K562 (cell line): ENCODE results near the gene MRPL58. TPM values are rescaled to one million over a fixed set of nuclear protein-coding genes. Genes with fewer than 3 reads are reported as not detected.

Source experiments
- ATAC-seq: fragments of 200-7000 bp; cut with Tn5 transposase; 3 replicates; pipeline ENCODE4 v1.9.1; 2020; ENCODE audit warnings: moderate library complexity
- BruUV-seq: library from RNA; stranded (reverse); fragments of 400-500 nt; replicated peaks from 2 replicates; lab custom pipeline; 2021; lab: Mats Ljungman, UMichigan
- CTCF ChIA-PET: fragments of 300-600 bp; formaldehyde crosslinking; extraction: SDS; loops from one replicate; lab custom pipeline; 2021; ENCODE audit warnings: low intra/inter-chr PET ratio; lab: Yijun Ruan, JAX
- POLR2A ChIA-PET: fragments of 300-600, 350-650 bp; sonication (Branson Sonifier 250); formaldehyde crosslinking; extraction: SDS; loops from one replicate; lab custom pipeline; 2021; ENCODE audit warnings: antibody characterized with exemption, inconsistent platforms; lab: Yijun Ruan, JAX
- DNase-seq, 4 experiments: peaks; one replicate each; pipeline versions ENCODE4 v3.0.0 to v3.0.0-alpha.2; 2011 to 2018; ENCODE audit warnings: low spot score in 3 of 4, mixed read lengths in 3 of 4; ENCODE audit errors: extremely low read depth in 1 of 4
- FAIRE-seq: peaks from 2 replicates; lab custom pipeline; 2011; peaks lifted over from hg19 to GRCh38; lab: Jason Lieb, UNC
- H2AFZ ChIP-seq: 2 replicates; pipeline ENCODE4 v1.6.0; 2011; ENCODE audit warnings: low read depth, low read length, control low read depth, inconsistent platforms
- H3K27ac ChIP-seq: fragments of 200-600 bp; 3 replicates; pipeline ENCODE4 v1.8.0; 2011; ENCODE audit warnings: low read depth, mild to moderate bottlenecking, control low read depth, inconsistent platforms, low read length, moderate library complexity, mixed read lengths; ENCODE audit errors: extremely low read depth
- H3K27me3 ChIP-seq, 2 experiments: fragments of 300-600 bp in 1 of 2; 2 replicates in 1 of 2; 3 replicates in 1 of 2; pipeline versions ENCODE4 v1.6.0 to v1.8.0; 2011; ENCODE audit warnings: inconsistent platforms in 2 of 2, low read length in 2 of 2, mild to moderate bottlenecking in 1 of 2, mixed read lengths in 1 of 2, moderate library complexity in 1 of 2; ENCODE audit not compliant: control insufficient read depth in 2 of 2, insufficient read depth in 2 of 2
- H3K36me3 ChIP-seq: fragments of 300-600 bp; 3 replicates; pipeline ENCODE4 v1.8.0; 2011; ENCODE audit warnings: mild to moderate bottlenecking, low read length, inconsistent platforms; ENCODE audit not compliant: control insufficient read depth, insufficient read depth
- H3K4me1 ChIP-seq, 2 experiments: fragments of 200-600 bp in 1 of 2; replicated peaks in 1 of 2; 2 replicates in 1 of 2; 3 replicates in 1 of 2; pipeline versions ENCODE4 v1.5.1 to v1.8.0; 2011; ENCODE audit warnings: inconsistent platforms in 2 of 2, low read length in 2 of 2, mild to moderate bottlenecking in 1 of 2, mixed read lengths in 1 of 2, moderate library complexity in 1 of 2; ENCODE audit not compliant: control insufficient read depth in 2 of 2, insufficient read depth in 2 of 2
- H3K4me2 ChIP-seq: 2 replicates; pipeline ENCODE4 v1.6.1; 2011; ENCODE audit warnings: low read length, control low read depth, inconsistent platforms, mixed read lengths; ENCODE audit not compliant: insufficient read depth
- H3K4me3 ChIP-seq: fragments of 200-600 bp; sonication (generic), shearing (Covaris generic); 2 replicates; pipeline ENCODE4 v1.5.1; 2016; ENCODE audit warnings: control low read depth, inconsistent platforms
- H3K79me2 ChIP-seq: fragments of 200-600 bp; 3 replicates; pipeline ENCODE4 v1.8.0; 2011; ENCODE audit warnings: low read length, inconsistent platforms; ENCODE audit not compliant: control insufficient read depth, insufficient read depth
- H3K9ac ChIP-seq, 2 experiments: 2 replicates each; pipeline versions ENCODE4 v1.6.0 to v1.6.1; 2011; ENCODE audit warnings: low read depth in 2 of 2, low read length in 2 of 2, control low read depth in 1 of 2, inconsistent platforms in 1 of 2, mild to moderate bottlenecking in 1 of 2, mixed read lengths in 1 of 2; ENCODE audit not compliant: insufficient read depth in 1 of 2
- H3K9me1 ChIP-seq: one replicate; pipeline ENCODE4 v1.6.0; 2011; ENCODE audit warnings: inconsistent platforms, mild to moderate bottlenecking, low read length, moderate library complexity; ENCODE audit not compliant: control insufficient read depth, insufficient read depth
- H3K9me3 ChIP-seq: replicated peaks from 2 replicates; pipeline ENCODE4 v1.5.1; 2011; ENCODE audit warnings: low read depth, low read length, inconsistent platforms; ENCODE audit not compliant: control insufficient read depth, insufficient read depth
- H4K20me1 ChIP-seq: replicated peaks from 2 replicates; pipeline ENCODE4 v1.6.1; 2011; ENCODE audit warnings: low read length, inconsistent platforms, mixed read lengths; ENCODE audit not compliant: control insufficient read depth, insufficient read depth
- FOXA3 ChIP-seq, 2 experiments: fragments of 450-650 bp in 1 of 2; sonication (generic) in 1 of 2; formaldehyde crosslinking; IDR thresholded peaks in 1 of 2; conservative IDR thresholded peaks in 1 of 2; 2 replicates each; pipeline versions ENCODE4 v1.4.0 to v1.8.0; 2020 to 2022; ENCODE audit warnings: mild to moderate bottlenecking in 2 of 2, missing genetic modification reagents in 1 of 2
- HMG20A ChIP-seq: fragments of 450-650 bp; formaldehyde crosslinking; conservative IDR thresholded peaks from 2 replicates; pipeline ENCODE4 v1.4.0; 2020; ENCODE audit warnings: mild to moderate bottlenecking, mixed read lengths
- KLF1 ChIP-seq: fragments of 450-650 bp; IDR thresholded peaks from 2 replicates; pipeline ENCODE4 v1.6.1; 2016; ENCODE audit warnings: missing genetic modification characterization, missing compliant biosample characterization
- MYC ChIP-seq, 2 experiments: fragments of 250-450 bp in 1 of 2; sonication (Bioruptor Pico) in 1 of 2; IDR thresholded peaks; 2 replicates each; pipeline versions ENCODE4 v1.5.1 to v1.6.1; 2012 to 2021; ENCODE audit warnings: low read depth in 2 of 2, borderline replicate concordance in 1 of 2, improper control_type of control experiment in 1 of 2, low read length in 1 of 2, mild to moderate bottlenecking in 1 of 2, moderate library complexity in 1 of 2
- SAFB2 ChIP-seq: fragments of 200-400 bp; formaldehyde crosslinking; IDR thresholded peaks from 2 replicates; pipeline ENCODE4 v1.6.1; 2018; ENCODE audit warnings: borderline replicate concordance, low read length, low read depth, moderate library complexity; ENCODE audit not compliant: severe bottlenecking
- SMARCC2 ChIP-seq: fragments of 450-650 bp; IDR thresholded peaks from 2 replicates; pipeline ENCODE4 v1.6.1; 2017; ENCODE audit warnings: antibody characterized with exemption, moderate library complexity, mild to moderate bottlenecking, low read depth
- THAP12 ChIP-seq: fragments of 250-450 bp; sonication (Bioruptor Pico); IDR thresholded peaks from 2 replicates; pipeline ENCODE4 v1.9.0; 2021; ENCODE audit warnings: mild to moderate bottlenecking, inconsistent platforms
- ZBTB33 ChIP-seq: sonication (generic); formaldehyde crosslinking; IDR thresholded peaks from 2 replicates; pipeline ENCODE4 v1.8.1; 2023; ENCODE audit warnings: mild to moderate bottlenecking, missing genetic modification reagents
- ZBTB7A ChIP-seq: IDR thresholded peaks from 2 replicates; pipeline ENCODE4 v1.6.1; 2011; ENCODE audit warnings: low read depth, mild to moderate bottlenecking, low read length, moderate library complexity, borderline replicate concordance; ENCODE audit not compliant: control insufficient read depth
- ZNF277 ChIP-seq: fragments of 250-450 bp; sonication (Bioruptor Pico); IDR thresholded peaks from 2 replicates; pipeline ENCODE4 v1.8.0; 2022; ENCODE audit warnings: inconsistent platforms, mild to moderate bottlenecking, moderate library complexity, borderline replicate concordance
- ZNF699 ChIP-seq: fragments of 250-450 bp; sonication (Bioruptor Pico); IDR thresholded peaks from 2 replicates; pipeline ENCODE4 v1.8.0; 2021; ENCODE audit warnings: mild to moderate bottlenecking, moderate library complexity; ENCODE audit not compliant: insufficient replicate concordance
- WGBS: fragments of 100-300 bp; shearing (Covaris generic); methylation state at CpG from one replicate; pipeline ENCODE4 v1.1.6; 2016; ENCODE audit warnings: low coverage, mixed read lengths; ENCODE audit not compliant: insufficient coverage; ENCODE audit errors: missing lambda C conversion rate; 5-methylcytosine and 5-hydroxymethylcytosine counted together
- in situ Hi-C: fragments of 300-500 bp; cut with MboI; formaldehyde crosslinking; loops from 4 replicates; pipeline ENCODE4 v1.15.0; 2018; ENCODE audit warnings: inconsistent platforms, mixed read lengths
- intact Hi-C: fragments of 100-400 bp; cut with micrococcal nuclease; formaldehyde crosslinking; loops from 2 replicates; pipeline ENCODE4 v1.14.2; 2022
- polyA plus RNA-seq, 8 experiments: library from polyadenylated mRNA; depleted of rRNA in 4 of 8; stranded (reverse) in 5 of 8; unstranded in 3 of 8; fragments of >200 nt; fragmentation: Nextera tagmentation in 2 of 8; fragmentation: Illumina TruSeq in 1 of 8; extraction: Ambion mirVana in 2 of 8; extraction: Trizol in 1 of 8; gene quantifications; 2 replicates each; pipeline versions ENCODE4 v1.2.1 to v1.2.3, GENCODE V29; 2011 to 2014; ENCODE audit warnings: inconsistent platforms in 1 of 8, missing spikeins in 1 of 8
- total RNA-seq, 7 experiments: library from RNA; depleted of rRNA in 6 of 7; stranded (reverse); fragments of >200 nt in 6 of 7; fragmentation: Illumina TruSeq in 2 of 7; extraction: Trizol in 2 of 7; gene quantifications; 2 replicates each; pipeline versions ENCODE4 v1.2.1 to v1.2.3, GENCODE V29; 2011 to 2021; ENCODE audit warnings: low replicate concordance in 1 of 7
- TF ChIP-seq, protein P1 (sequence below): sonication (generic); formaldehyde crosslinking; IDR thresholded peaks from 2 replicates; pipeline ENCODE4 v1.8.1; 2023; ENCODE audit warnings: mild to moderate bottlenecking, missing genetic modification reagents

Gene MRPL58
- total and polyA plus RNA-seq, 9 of the 15 experiments (the other 6 are each of a cell fraction or from before 2014, with no cell fraction given), result 30.8 to 107 (median 72.4) TPM

- DNase-seq (no peak), FAIRE-seq (no peak), ATAC-seq (no peak)
- Histone ChIP-seq H3K4me3 (no peak overlapping the region), H3K9ac (no peak overlapping the region), H4K20me1 (no peaks in the 10 kb centered on the region), H3K4me2 (no peak overlapping the region), H3K79me2 (no peaks in the 10 kb centered on the region), H3K9me1 (no peaks in the 10 kb centered on the region), H3K4me1 (peaks cover 0 to 13% of the 10 kb centered on the region in 2 experiments; a peak in 1 of 5 replicates), H3K27me3 (no peaks in the 10 kb centered on the region), H3K36me3 (peaks cover 24% of the 10 kb centered on the region; the same call in 1 of the 3 replicates), H3K27ac (no peak overlapping the region), H3K9me3 (no peaks in the 10 kb centered on the region), H2AFZ (no peak overlapping the region)
- ChIA-PET CTCF (no interaction called here), POLR2A (interaction anchor here (0.7 to 7.2 kb wide), 5 partner anchors 9 to 49 kb away, joined by 3 to 56 read pairs (median 7); partner anchors contain the start of genes CDR2L and MRPL58)
- intact Hi-C loops, result no loop called here
- WGBS, result 45% methylated on average over 4 of the region's 4 CpGs
- BruUV-seq, result no TSS peak
- in situ Hi-C loops, result no loop called here
- TF ChIP-seq HMG20A (CRISPR knock-in tag) (no peak), ZBTB33 (CRISPR knock-in tag) (no peak), SAFB2 (no peak), FOXA3 (CRISPR knock-in tag; conservative IDR thresholded peaks at IDR 0.05 in 1 of 2, IDR thresholded peaks at IDR 0.05 in 1 of 2) (no peak), KLF1 (tag) (no peak), ZNF699 (CRISPR knock-in tag) (no peak), ZNF277 (CRISPR knock-in tag) (no peak), ZBTB7A (no peak), MYC (IDR thresholded peaks at IDR 0.05; ENCODE audit: low read depth, low read length) (no peak), MYC (CRISPR knock-in tag; IDR thresholded peaks at IDR 0.05; ENCODE audit: borderline replicate concordance, low read depth) (no peak), SMARCC2 (no peak), THAP12 (CRISPR knock-in tag) (no peak)
- TF ChIP-seq, protein P1, sequence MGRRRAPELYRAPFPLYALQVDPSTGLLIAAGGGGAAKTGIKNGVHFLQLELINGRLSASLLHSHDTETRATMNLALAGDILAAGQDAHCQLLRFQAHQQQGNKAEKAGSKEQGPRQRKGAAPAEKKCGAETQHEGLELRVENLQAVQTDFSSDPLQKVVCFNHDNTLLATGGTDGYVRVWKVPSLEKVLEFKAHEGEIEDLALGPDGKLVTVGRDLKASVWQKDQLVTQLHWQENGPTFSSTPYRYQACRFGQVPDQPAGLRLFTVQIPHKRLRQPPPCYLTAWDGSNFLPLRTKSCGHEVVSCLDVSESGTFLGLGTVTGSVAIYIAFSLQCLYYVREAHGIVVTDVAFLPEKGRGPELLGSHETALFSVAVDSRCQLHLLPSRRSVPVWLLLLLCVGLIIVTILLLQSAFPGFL (CRISPR knock-in tag), result no peak
Measured at GRCh38 chr17:74999523-74999922, 12.9 kb upstream of the MRPL58 start.
